ENCODE data around the gene HCFC1R1.

GRCh38 chr16:2985462-2985861 lies 38.3 kb downstream of the HCFC1R1 start:
- TF ChIP-seq, protein P1, sequence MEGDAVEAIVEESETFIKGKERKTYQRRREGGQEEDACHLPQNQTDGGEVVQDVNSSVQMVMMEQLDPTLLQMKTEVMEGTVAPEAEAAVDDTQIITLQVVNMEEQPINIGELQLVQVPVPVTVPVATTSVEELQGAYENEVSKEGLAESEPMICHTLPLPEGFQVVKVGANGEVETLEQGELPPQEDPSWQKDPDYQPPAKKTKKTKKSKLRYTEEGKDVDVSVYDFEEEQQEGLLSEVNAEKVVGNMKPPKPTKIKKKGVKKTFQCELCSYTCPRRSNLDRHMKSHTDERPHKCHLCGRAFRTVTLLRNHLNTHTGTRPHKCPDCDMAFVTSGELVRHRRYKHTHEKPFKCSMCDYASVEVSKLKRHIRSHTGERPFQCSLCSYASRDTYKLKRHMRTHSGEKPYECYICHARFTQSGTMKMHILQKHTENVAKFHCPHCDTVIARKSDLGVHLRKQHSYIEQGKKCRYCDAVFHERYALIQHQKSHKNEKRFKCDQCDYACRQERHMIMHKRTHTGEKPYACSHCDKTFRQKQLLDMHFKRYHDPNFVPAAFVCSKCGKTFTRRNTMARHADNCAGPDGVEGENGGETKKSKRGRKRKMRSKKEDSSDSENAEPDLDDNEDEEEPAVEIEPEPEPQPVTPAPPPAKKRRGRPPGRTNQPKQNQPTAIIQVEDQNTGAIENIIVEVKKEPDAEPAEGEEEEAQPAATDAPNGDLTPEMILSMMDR (IDR thresholded peaks at IDR 0.05): no peak
- no peak for TF ChIP-seq POLR2A (IDR thresholded peaks at IDR 0.05)

All from adrenal gland (tissue), 5 donors.